HepG2 (cell line): ENCODE measurements around the gene SYNJ2. TPM values are rescaled to one million over a fixed set of nuclear protein-coding genes. Genes with fewer than 3 reads are reported as not detected.
A peak's percentile ranks its signal among the peaks of the same experiment; 100 is the strongest.

ENCODE experiments used
- AGO1 ChIP-seq: fragments of 200-400 bp; formaldehyde crosslinking; IDR thresholded peaks from 2 replicates; pipeline ENCODE4 v1.6.1; 2017; ENCODE audit warnings: mild to moderate bottlenecking, low read depth, low read length, moderate library complexity; ENCODE audit not compliant: poor library complexity, severe bottlenecking
- AHR ChIP-seq: IDR thresholded peaks from 2 replicates; pipeline ENCODE4 v1.6.1; 2018; ENCODE audit warnings: missing genetic modification reagents, missing compliant biosample characterization
- ATF7-NPFF ChIP-seq: sonication (generic); formaldehyde crosslinking; IDR thresholded peaks from 2 replicates; pipeline ENCODE4 v1.8.1; 2023; ENCODE audit warnings: mild to moderate bottlenecking, low read depth, missing genetic modification reagents, moderate library complexity
- BATF2 ChIP-seq: sonication (generic); formaldehyde crosslinking; IDR thresholded peaks from 2 replicates; pipeline ENCODE4 v1.8.0; 2022; ENCODE audit warnings: mild to moderate bottlenecking, missing genetic modification reagents, moderate library complexity
- CENPBD1 ChIP-seq: sonication (generic); formaldehyde crosslinking; IDR thresholded peaks from 2 replicates; pipeline ENCODE4 v1.8.0; 2022; ENCODE audit warnings: missing genetic modification reagents, low read depth, mild to moderate bottlenecking, borderline replicate concordance
- FOXK2 ChIP-seq: fragments of 450-650 bp; IDR thresholded peaks from 2 replicates; pipeline ENCODE4 v1.6.1; 2016
- HMG20A ChIP-seq: IDR thresholded peaks from 2 replicates; pipeline ENCODE4 v1.6.1; 2016; ENCODE audit warnings: borderline replicate concordance
- KIAA2018 ChIP-seq: sonication (generic); formaldehyde crosslinking; IDR thresholded peaks from 2 replicates; pipeline ENCODE4 v1.5.0; 2020; ENCODE audit warnings: mild to moderate bottlenecking, missing genetic modification reagents, borderline replicate concordance
- MED8 ChIP-seq: sonication (generic); formaldehyde crosslinking; IDR thresholded peaks from 2 replicates; pipeline ENCODE4 v1.8.1; 2023; ENCODE audit warnings: mild to moderate bottlenecking, missing genetic modification reagents; ENCODE audit not compliant: insufficient replicate concordance
- TRIM22 ChIP-seq: fragments of 450-650 bp; IDR thresholded peaks from 2 replicates; pipeline ENCODE4 v1.6.1; 2017
- ZBTB38 ChIP-seq: sonication (generic); formaldehyde crosslinking; IDR thresholded peaks from 2 replicates; pipeline ENCODE4 v1.5.1; 2020; ENCODE audit warnings: mild to moderate bottlenecking, missing genetic modification reagents
- ZNF136 ChIP-seq: sonication (generic); formaldehyde crosslinking; IDR thresholded peaks from 2 replicates; pipeline ENCODE4 v1.8.1; 2022; ENCODE audit warnings: low read depth, mild to moderate bottlenecking, moderate library complexity, missing genetic modification reagents
- ZNF33A ChIP-seq: sonication (generic); formaldehyde crosslinking; IDR thresholded peaks from 2 replicates; pipeline ENCODE4 v1.5.1; 2020; ENCODE audit warnings: missing genetic modification reagents, mild to moderate bottlenecking, moderate library complexity, borderline replicate concordance
- ZNF501 ChIP-seq: sonication (generic); formaldehyde crosslinking; IDR thresholded peaks from 2 replicates; pipeline ENCODE4 v1.5.1; 2020; ENCODE audit warnings: mild to moderate bottlenecking, moderate library complexity, missing genetic modification reagents
- ZNF605 ChIP-seq: sonication (generic); formaldehyde crosslinking; IDR thresholded peaks from 2 replicates; pipeline ENCODE4 v1.8.0; 2022; ENCODE audit warnings: mild to moderate bottlenecking, missing genetic modification reagents
- polyA plus RNA-seq, 8 experiments: library from polyadenylated mRNA; depleted of rRNA in 3 of 8; stranded (reverse) in 7 of 8; unstranded in 1 of 8; fragments of >200 nt; fragmentation: Illumina TruSeq in 4 of 8; extraction: Trizol in 4 of 8; gene quantifications; 2 replicates each; pipeline versions ENCODE4 v1.2.1 to v1.2.3, GENCODE V29; 2011 to 2016; ENCODE audit warnings: low read depth in 4 of 8, missing spikeins in 1 of 8, mixed read lengths in 1 of 8; ENCODE audit not compliant: insufficient read depth in 1 of 8
- total RNA-seq, 5 experiments: library from RNA; depleted of rRNA; stranded (reverse); fragments of >200 nt; fragmentation: Illumina TruSeq; extraction: Trizol; gene quantifications; 2 replicates each; pipeline ENCODE4 v1.2.3, GENCODE V29; 2016; ENCODE audit warnings: low read depth in 1 of 5

The SYNJ2 gene
- total and polyA plus RNA-seq, 2 of the 13 experiments (the other 11 are each of a cell fraction or from before 2014, with no cell fraction given): 39.1 to 57.6 TPM

GRCh38 chr6:157987788-157988699 lies 6.4 kb downstream of the SYNJ2 start (continued):
- TF ChIP-seq AGO1 (peak; percentile 37), ATF7-NPFF (CRISPR knock-in tag) (peak; percentile 30; the same call in 1 of the 2 replicates), CENPBD1 (CRISPR knock-in tag) (no peak), KIAA2018 (CRISPR knock-in tag) (no peak), HMG20A (no peak), AHR (CRISPR knock-in tag) (no peak), FOXK2 (no peak), TRIM22 (no peak), ZNF605 (CRISPR knock-in tag) (peak; percentile 47; the same call in 1 of the 2 replicates), ZNF33A (no peak), ZNF136 (CRISPR knock-in tag) (no peak), ZNF501 (0 out of 2 replicates have a peak, but pooled peaks have one; percentile 31), ZBTB38 (CRISPR knock-in tag) (0 out of 2 replicates have a peak, but pooled peaks have one; percentile 33), BATF2 (CRISPR knock-in tag) (no peak), MED8 (CRISPR knock-in tag) (peak; percentile 29)
